GM21390 (cell line): Measurements from ENCODE around the gene SERF2.
"Not testable (repeated sequence)": the region's sequence is repeated elsewhere in the genome, so short reads cannot be mapped to it uniquely, and the experiment has no call there.

Experiments used
- ATAC-seq: cut with Tn5 transposase; IDR thresholded peaks from one replicate; pipeline ENCODE4 v1.9.1; 2021; ENCODE audit not compliant: unreplicated experiment

Gene SERF2

DNA sequence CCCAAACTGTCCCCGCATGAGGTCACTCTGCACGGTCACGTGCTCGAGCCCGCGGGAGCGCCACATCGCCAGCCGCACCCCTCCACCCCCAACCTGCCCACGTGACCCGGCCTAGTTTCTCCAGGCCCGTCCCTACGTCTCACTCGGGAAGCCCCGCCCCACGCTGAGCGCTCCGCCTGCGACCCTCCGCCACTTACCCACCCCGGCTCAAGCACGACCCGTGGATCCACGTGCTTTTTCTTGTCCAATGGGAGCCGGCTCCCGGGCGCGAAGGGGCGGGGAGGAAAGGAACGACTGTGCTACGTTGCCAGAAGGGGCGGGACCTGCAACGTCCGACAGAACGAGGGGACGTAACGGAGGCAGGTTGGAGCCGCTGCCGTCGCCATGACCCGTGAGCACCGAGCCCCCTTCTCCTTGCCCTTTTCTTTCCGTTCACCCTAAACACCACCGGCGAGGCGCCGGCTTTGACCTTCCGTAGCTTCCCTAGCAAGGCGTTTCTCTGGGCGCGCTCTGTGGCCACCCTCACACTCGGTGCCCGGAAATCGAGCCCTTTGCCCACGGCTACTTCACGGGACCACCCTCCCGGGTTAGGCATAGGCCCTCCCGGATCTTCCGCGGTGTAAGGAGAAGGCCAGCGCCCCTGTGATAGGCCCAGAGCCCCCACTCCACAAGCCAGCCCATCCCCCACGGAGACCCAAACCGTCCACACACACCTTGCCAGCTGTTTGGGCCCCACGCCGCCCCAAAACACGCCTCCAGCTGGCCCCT lies at the start of gene SERF2:
TSS of gene SERF2 (plus strand) at position 328 of the 768 bp plus-strand sequence. CDS start at position 385, 57 bp downstream.
- ATAC-seq: peak; percentile 82

DNA sequence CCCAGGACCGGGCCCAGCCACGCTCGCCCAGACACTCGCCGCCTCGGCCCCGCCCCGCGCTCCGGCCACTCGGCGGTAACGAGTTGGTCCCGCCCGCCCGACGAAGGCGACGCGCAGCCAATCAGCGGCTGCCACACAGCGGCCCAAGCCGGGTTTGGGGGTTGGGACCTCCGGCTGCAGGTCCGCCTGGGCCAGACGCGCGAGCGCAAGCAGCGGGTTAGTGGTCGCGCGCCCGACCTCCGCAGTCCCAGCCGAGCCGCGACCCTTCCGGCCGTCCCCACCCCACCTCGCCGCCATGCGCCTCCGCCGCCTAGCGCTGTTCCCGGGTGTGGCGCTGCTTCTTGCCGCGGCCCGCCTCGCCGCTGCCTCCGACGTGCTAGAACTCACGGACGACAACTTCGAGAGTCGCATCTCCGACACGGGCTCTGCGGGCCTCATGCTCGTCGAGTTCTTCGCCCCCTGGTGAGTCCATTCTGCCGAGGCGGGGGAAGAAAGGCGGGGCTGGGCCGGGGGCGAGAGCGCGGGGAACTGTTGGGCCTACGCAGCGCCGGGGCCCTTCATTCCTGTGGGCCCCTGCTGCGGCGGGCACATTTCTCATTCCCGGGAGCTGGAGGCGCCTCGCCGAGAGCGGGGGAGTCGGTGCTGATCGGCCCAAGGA lies 45.7 kb upstream of the SERF2 start, which contains the start of gene PDIA3:
TSS of gene PDIA3 (plus strand) at position 194 of the 658 bp plus-strand sequence. CDS start at position 296, 102 bp downstream.
- peak; percentile 68 for ATAC-seq

DNA sequence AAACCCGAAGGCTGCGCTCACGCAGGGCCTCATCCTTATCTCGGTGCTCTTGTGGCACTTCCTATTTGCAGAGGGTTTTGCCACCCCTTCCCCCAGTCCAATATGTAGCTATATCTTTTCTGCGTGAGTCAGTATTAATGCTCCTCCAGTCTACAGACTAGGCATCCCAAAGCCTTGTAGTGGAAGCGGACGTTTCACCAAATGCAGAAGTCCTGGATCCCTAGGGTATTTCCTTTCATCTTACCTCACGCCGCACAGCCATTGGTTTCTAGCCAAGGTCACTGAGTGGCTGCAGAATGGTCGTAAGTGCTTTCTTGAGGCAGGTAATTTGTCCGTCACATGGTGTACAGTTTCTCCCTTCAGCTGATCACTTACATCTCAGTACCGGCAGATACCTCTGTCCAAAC lies 45.2 kb upstream of the SERF2 start:
- not testable (repeated sequence) for ATAC-seq

DNA sequence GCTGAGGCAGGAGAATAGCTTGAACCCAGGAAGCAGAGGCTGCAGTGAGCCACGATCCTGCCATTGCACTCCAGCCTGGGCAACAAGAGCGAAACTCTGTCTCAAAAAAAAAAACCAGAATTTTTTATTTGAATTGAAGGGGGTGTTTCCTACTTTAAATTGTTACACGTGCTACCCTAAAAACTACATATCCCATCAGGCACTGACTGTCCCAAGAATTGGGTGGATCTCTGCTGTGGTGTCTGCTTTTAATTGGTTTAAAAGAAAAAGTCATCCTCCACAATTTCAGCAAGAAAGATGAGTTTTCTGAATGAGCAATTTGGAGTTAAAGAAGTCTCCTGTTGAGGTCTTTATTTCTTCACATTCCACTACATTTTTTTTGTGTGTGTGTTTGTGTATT lies 43.7 kb upstream of the SERF2 start:
- ATAC-seq: no peak

- peak; percentile 45 for ATAC-seq
Measured at GRCh38 chr15:43749690-43750345, 42.3 kb upstream of the SERF2 start.

DNA sequence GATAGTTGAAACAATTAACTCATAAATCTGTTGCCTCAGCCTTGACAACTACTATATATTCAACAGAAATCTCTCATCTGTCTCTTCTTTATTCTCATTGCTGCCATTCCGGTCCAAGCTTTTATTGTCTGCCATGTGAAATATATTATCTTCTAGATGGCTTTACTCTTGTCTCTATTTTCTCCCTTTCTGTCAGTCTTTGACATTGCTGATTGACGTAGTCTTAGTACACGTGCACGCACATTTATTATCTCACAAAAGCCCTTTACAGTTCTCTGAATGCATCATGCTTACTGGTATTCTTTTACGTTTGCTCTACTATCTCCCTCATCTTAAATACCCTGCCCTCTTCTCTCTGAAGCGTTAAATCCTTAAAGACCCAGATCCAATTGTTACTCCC lies 40.2 kb upstream of the SERF2 start:
- no peak for ATAC-seq

- ATAC-seq: no peak
Measured at GRCh38 chr15:43762824-43763223, 29.3 kb upstream of the SERF2 start.

DNA sequence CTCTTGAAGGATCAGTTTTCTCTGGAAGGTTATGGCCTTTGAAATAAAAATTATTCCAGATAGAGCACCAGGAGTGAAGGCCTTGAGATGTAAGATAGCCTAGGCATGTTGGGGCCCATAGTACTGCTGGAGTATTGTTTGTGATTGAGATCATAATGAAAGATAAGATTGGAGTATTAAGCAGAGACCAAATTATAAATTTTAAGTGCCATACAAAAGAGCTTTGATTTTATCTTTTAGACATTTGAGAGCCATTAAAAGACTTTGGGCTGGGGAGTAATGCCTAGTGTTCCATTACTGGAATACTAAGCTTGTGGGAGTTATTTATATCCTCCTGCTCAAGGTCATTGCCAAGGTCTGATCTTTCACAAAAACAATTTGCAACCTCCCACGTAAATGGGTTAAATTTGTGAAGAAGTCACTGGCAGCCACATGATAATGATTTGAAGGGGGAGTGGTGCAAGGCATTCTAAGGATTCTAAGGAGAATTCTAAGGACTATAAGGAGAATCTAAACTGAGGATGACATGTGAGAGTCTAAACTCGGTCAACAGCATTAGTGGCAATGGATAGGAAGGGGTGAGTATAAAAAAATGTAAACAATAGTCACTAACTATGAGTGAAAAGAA lies 28.2 kb upstream of the SERF2 start:
- no peak for ATAC-seq

GRCh38 chr15:43769584-43770228 lies 22.4 kb upstream of the SERF2 start:
- no peak for ATAC-seq

DNA sequence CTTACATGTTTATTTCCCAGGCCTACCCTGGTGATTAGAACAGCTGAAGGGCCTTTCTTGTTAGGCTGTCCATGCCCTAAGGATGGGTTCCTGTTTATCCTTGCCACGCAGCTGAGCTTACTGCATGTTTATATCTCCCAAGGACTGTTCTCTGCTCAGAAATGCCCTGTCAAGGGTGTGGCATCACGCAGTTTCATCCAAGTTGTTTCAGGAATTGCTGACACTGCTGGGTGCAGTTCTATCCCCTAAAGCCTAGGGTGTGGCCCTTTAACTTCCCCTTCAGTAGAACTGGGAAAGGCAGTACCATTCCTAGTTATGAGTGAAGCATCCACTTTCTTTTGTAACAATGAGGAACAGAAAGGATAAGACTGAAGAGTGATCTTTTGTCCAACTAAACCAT lies 20.3 kb upstream of the SERF2 start:
- ATAC-seq: no peak

- ATAC-seq: no peak
Measured at GRCh38 chr15:43772624-43773023, 19.5 kb upstream of the SERF2 start.

GRCh38 chr15:43774062-43774461 lies 18.1 kb upstream of the SERF2 start:
- ATAC-seq: no peak

- no peak for ATAC-seq
Measured at GRCh38 chr15:43775411-43775965, 16.6 kb upstream of the SERF2 start.

GRCh38 chr15:43776101-43776717 lies 15.9 kb upstream of the SERF2 start:
- peak; percentile 66 for ATAC-seq

GRCh38 chr15:43776718-43777266 lies 15.3 kb upstream of the SERF2 start, which contains the start of gene ELL3:
Gene ELL3, minus strand, starts transcription at chr15:43776966. Its CDS starts 65 bp downstream, at chr15:43776901.
- peak; percentile 31 for ATAC-seq

- ATAC-seq: peak; percentile 46
Measured at GRCh38 chr15:43777267-43777914, 14.7 kb upstream of the SERF2 start.

DNA sequence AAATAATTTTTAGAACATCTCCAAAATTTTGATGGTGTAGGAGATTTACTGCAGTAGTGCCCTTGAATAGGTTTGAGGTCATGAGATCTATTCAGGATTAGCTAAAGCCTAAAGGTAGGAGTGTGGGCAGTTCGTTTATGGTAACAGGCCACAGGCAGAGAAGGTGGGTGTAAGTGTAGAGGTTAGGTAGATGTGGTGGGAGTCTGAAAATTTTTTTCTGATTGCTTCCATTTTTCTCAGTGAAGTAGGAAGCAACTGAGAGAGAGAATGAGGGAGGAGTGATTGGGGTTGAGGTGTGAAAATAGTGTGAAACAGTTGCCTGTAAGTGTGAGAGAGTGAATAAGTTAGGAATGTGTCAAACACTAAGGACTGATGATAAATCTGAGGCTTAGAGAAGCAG lies 13.1 kb upstream of the SERF2 start:
- no peak for ATAC-seq

DNA sequence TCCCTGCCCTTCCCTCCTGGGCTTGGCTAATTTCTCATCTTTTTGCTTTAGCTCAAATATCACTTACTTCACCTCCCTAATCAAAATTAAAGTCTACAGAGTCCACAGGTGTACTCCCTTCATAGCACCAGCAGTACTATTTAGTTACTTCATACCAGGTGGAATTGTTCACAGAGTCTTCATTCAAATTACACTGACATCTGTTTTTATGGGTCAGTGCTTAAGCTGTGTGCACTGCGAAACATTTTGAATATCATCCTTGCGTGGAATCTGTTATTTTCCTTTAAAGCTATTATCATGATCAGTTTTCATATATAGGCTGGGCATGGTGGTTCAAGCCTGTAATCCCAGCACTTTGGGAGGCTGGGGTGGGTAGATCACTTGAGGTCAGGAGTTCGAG lies 2.7 kb upstream of the SERF2 start:
- no peak for ATAC-seq
